Suppressor macrophage treated with lipopolysaccharide for 1 hour (primary cell): ENCODE measurements around the gene TCF7.

Source experiments
- DNase-seq, 3 donors: peaks; one replicate each; pipeline ENCODE4 v3.0.0-alpha.2; 2020 to 2022

The TCF7 gene

GRCh38 chr5:134184155-134185135 is 70.0 kb downstream of the TCF7 start:
- peak; percentile 76 to 85 (median 84) for DNase-seq

- DNase-seq, result no peak
Observed at GRCh38 chr5:134188092-134188491, 73.6 kb downstream of the TCF7 start.

GRCh38 chr5:134189031-134189430 is 74.5 kb downstream of the TCF7 start:
- DNase-seq, result no peak

GRCh38 chr5:134195666-134196065 is 81.2 kb downstream of the TCF7 start:
- DNase-seq, result no peak
